GM18517 (cell line): ENCODE measurements around the gene FOXQ1.
"Not testable (repeated sequence)": the region's sequence is repeated elsewhere in the genome, so short reads cannot be mapped to it uniquely, and the experiment has no call there.

ENCODE experiments used
- ATAC-seq: cut with Tn5 transposase; IDR thresholded peaks from one replicate; pipeline ENCODE4 v1.9.1; 2021; ENCODE audit warnings: mild to moderate bottlenecking, moderate library complexity; ENCODE audit not compliant: unreplicated experiment

The FOXQ1 gene

GRCh38 chr6:1318584-1318983 lies 6.7 kb downstream of the FOXQ1 start:
- not testable (repeated sequence) for ATAC-seq

- ATAC-seq, result no peak
Measured at GRCh38 chr6:1321738-1322137, 9.8 kb downstream of the FOXQ1 start.

GRCh38 chr6:1322156-1322555 lies 10.3 kb downstream of the FOXQ1 start:
- no peak for ATAC-seq

DNA sequence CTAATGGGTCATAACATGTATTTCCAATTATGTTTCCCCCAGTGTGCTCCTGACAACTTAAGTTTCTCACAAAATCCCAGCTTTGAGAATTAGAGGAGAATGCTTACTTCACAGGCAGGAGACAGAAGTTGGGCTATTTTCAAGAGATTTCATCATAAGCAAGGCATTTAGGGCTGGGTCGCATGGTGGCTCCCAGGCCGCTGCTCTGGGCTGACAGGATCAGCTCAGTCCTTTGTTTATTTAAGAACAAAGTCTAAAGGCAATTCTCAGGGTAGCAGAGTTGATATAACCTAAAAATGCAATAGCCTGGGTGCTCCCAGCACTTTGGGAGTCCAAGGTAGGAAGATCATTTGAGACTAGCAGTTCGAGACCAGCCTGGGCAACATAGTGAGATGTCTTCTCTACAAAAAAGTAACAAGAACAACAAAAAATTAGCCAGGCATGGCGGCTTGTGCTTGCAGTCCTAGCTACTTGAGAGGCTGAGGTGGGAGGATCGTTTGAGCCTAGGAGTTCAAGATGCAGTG lies 10.9 kb downstream of the FOXQ1 start:
- no peak for ATAC-seq

- ATAC-seq, result no peak
Measured at GRCh38 chr6:1324936-1325335, 13.0 kb downstream of the FOXQ1 start.

DNA sequence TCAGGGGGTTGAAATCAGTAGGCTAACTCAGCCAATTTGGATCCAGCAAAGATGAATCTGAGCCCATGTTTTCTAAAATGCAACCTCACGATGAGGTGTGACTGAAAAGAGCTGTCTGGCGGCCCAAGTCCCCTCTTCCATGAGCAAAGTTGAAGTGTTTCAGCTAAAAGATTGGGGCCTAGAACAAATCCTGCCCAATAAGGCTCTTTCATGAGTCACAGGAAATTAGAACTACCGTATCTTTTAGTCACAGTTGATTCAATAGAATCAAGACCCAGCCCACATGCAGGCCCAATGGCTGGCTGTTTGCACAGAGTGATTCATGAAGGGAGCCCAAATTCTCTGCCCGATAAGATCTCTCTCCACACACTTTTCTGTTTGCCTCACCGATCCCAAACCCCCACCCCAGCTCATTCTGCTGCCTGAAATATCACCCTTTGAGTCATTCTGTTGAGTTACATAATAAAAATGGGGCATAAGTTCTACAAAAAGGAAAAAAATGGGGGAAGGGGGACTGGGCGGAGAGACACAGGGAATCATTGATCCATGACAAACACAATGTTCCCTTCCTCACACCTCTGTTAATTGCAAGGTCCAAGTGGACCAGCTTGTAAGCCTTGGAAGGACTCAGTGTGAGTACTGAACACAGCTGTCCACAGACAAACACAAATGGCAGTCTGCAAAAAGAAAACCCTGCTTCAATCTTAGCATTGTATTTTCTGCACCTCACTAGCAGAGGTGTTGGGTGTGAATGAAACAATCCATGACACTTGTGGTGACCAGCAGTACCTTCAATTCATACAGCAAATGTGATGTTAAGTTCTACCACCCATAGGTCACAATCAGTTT lies 13.8 kb downstream of the FOXQ1 start:
- no peak for ATAC-seq

GRCh38 chr6:1326535-1327121 lies 14.7 kb downstream of the FOXQ1 start:
- no peak for ATAC-seq

DNA sequence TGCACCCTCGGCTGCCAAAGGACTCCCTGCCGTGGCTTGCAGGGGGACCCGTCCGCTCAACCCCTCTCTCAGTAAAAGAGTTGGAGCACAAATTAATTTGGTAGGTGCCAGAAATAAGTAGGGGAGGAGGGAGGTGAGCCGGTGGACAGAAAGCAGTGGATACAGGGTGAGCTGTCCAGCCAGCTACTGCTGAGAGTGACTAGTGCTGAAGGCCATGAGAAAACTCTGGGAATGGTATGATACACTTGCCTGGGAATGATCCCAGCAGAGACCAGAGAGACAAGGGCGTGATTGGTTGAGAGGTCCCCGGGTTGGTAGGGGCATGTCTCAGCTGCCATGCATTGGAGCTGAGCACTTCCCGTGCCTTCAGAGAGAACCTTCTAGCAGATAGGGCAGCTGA lies 15.7 kb downstream of the FOXQ1 start:
- no peak for ATAC-seq

DNA sequence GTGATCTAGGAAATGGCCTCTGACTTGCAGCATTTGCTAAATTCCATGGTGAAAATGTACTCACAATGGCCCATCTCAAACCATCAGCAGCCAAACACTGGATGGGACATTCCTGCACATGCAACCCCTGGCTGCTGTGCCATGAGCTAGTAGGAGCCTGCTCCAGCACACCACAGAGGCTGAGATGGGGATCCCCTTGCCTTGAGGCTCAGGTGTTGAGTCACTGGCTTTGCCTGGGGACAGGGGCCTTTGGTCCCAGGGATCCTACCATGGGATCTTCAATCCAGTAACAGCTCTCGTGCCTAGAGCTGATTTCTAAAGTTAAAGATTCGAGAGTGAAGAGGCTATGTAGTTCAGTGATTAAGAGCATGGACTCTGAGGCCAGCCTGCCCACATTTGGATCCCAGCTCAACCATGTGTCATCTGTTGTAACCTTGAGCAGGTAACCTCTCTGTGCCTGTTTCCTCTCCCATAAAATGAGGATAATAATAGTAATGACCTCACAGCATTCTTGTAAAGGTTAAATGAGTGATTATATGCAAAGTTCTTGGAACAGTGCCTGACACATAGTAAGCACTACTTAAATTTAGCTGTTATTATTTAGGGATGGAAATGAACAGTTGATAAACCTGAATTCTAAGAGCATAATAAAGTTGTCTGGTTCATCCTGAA lies 16.4 kb downstream of the FOXQ1 start:
- no peak for ATAC-seq

DNA sequence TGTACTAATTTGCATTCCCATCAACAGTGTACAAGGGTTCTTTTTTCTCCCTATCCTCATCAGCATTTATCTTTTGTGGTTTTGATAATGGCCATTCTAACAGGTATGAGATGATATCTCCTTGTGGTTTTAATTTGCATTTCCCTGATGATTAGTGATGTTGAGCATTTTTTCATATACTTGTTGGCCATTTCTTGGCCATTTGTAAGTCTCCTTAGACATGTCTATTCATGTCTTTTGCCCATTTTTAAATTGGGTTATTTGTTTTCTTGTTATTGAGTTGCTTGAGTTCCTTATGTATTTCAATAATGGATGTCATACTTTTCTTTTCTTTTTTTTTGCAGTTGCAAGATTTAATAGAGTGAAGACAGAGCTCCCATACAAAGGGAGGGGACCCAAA lies 17.8 kb downstream of the FOXQ1 start:
- ATAC-seq, result no peak

GRCh38 chr6:1334684-1335083 lies 22.8 kb downstream of the FOXQ1 start:
- no peak for ATAC-seq

- no peak for ATAC-seq
Measured at GRCh38 chr6:1335367-1336037, 23.6 kb downstream of the FOXQ1 start.

GRCh38 chr6:1336246-1336843 lies 24.4 kb downstream of the FOXQ1 start:
- no peak for ATAC-seq

GRCh38 chr6:1337791-1338190 lies 25.9 kb downstream of the FOXQ1 start:
- ATAC-seq, result no peak

GRCh38 chr6:1346101-1346500 lies 34.2 kb downstream of the FOXQ1 start:
- no peak for ATAC-seq

- ATAC-seq, result no peak
Measured at GRCh38 chr6:1346558-1347091, 34.7 kb downstream of the FOXQ1 start.

- ATAC-seq, result no peak
Measured at GRCh38 chr6:1347161-1347560, 35.3 kb downstream of the FOXQ1 start.

GRCh38 chr6:1348675-1349074 lies 36.8 kb downstream of the FOXQ1 start:
- no peak for ATAC-seq

DNA sequence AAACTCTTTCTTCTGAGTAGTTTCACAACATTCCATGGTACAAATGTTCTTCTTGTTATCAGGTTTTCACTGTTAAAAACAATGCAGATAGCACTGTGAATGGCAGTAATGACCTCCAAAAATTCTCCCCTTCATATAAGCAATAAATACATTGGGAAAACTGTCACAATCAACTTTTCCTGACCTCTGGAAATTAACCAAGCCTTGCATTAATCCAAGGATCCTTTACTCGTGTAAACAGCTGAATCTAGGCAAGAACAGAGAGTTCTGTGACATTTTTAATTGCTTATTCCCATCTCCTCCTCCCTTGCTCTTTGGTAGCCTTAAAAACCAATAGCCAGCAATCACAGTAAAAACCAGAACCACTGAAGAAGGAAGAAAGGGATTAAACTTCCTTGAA lies 37.8 kb downstream of the FOXQ1 start:
- ATAC-seq, result no peak

DNA sequence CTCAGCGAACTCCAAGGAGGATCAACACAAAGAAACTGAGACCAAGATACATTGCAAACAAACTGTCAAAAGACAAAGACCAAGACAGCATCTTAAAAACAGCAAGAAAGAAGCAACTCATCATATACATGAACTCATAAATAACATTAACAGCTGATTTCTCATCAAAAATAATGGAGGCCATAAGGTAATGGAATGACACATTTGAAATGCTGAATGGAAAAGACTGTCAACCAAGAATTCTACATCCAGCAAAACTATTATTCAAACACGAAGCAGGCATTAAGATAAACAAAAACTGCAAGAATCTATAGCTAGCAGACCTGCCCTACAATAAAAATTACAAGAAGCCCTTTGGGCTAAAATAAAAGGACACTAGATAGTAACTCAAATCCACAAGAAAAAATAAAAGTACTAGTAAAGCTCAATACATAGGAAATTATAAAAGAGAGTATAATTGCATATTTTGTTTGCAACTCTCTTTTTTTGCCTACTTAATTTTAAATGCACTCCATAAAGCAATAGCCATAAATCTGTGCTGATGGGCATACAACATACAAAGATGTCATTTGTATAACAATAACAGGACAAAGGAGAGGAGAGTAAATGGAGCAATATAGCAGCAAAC lies 39.6 kb downstream of the FOXQ1 start:
- ATAC-seq, result no peak
